GM19397 (cell line): Measurements from ENCODE around the gene IL5.
A peak's percentile ranks its signal among the peaks of the same experiment; 100 is the strongest.
"Not testable (repeated sequence)": the region's sequence is repeated elsewhere in the genome, so short reads cannot be mapped to it uniquely, and the experiment has no call there.

Experiments
- ATAC-seq: cut with Tn5 transposase; IDR thresholded peaks from one replicate; pipeline ENCODE4 v1.9.1; 2021; ENCODE audit warnings: mild to moderate bottlenecking, moderate library complexity; ENCODE audit not compliant: unreplicated experiment

The IL5 gene

DNA sequence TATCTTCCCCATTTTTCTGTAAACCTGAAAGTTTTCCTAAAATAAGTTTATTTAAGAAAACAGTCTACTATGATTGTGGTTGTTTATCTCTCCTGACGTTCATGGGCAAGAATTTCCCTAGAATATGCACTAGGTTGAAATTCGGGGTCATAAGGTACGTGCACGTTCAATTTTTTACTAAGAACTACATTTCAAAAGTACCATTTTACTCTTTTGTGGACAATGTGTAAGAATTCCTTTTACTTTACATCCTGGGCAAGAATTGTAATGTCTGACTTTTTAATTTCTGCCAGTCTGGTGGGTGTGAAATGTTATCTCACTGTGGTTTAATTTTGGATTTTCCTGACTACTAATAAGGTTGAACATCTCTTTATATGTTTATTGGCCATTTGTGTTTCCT is 12.4 kb downstream of the IL5 start:
- no peak for ATAC-seq

DNA sequence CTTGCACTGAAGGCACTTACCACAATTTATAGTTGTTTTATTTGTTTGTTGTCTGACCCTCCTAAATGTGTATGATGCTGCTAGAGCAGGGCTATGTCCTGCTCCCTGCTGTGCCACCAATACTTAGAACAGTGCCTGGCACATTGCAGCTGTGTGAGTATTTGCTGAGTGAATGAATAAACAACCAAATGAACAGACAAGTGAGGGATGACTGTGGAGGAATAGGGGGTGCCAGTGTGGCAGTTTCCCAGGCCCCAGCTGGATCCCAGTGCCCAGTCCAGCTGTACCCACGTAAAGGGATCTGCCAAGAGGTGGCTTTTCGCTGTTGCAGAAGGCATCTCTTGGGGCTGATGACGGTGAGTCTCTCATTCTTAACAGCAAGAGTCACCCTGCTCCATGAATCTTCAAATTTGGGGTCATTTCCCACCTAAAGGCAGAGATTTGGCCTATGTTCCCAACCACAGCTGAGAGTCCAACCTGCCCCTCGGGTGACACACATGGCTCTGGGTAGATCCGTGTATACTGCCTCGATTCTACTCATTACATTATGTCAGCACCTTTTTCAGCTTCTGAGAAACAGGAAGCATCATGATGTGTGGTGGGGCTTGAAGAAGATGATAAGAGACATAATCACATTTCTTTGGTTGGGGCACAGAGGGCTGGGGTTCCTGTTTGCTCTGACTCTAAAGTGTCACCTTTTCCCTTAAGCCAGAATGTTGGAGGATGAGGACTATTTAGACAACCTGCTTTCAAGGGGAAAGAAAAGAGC is 14.3 kb downstream of the IL5 start:
- ATAC-seq: no peak

DNA sequence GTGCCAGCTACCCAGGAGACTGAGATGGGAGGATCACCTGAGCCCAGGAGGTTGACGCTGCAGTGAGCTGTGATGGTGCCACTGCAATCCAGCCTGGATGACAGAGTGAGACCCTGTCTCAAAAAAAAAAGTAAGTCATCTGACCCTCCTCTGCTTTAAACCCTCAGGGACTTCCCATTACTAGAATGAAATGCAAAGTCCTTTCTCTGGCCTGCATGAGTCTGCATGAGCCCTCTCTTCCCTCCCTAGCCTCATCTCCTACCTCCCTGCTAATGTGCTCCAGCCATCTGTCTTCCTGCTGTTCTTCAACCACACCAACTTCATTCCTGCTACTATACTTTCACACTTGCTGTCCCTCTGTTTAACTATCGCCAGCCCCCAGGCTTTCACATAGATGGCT is 15.3 kb downstream of the IL5 start:
- no peak for ATAC-seq

DNA sequence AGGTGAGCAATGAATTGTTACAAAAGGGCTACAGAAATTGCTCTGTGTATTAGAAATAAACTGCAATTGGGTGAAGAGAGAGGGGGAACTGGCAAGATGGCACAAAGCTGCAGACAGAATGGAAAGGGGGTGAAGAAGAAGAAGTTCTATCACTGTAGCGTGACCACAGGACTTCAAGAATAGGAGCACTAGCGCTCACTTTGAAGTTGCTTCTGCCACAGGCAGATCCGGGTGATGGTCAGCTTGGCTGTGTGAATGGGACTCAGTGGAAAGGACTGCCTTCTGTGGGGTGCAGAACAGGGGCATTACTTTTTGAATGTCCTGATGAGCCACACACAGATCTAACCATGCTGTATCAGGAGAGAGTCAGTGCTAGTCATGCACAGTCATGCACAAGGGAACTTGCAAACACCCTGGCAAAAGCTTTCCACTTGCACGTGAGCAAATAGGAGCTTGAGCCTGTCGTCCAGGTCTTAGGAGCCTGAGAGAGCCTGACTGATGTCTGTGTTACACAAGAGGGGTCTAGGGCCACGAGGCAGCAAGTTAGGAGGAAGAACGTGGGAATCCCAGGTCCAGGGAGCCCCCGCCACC is 16.3 kb downstream of the IL5 start:
- no peak for ATAC-seq

DNA sequence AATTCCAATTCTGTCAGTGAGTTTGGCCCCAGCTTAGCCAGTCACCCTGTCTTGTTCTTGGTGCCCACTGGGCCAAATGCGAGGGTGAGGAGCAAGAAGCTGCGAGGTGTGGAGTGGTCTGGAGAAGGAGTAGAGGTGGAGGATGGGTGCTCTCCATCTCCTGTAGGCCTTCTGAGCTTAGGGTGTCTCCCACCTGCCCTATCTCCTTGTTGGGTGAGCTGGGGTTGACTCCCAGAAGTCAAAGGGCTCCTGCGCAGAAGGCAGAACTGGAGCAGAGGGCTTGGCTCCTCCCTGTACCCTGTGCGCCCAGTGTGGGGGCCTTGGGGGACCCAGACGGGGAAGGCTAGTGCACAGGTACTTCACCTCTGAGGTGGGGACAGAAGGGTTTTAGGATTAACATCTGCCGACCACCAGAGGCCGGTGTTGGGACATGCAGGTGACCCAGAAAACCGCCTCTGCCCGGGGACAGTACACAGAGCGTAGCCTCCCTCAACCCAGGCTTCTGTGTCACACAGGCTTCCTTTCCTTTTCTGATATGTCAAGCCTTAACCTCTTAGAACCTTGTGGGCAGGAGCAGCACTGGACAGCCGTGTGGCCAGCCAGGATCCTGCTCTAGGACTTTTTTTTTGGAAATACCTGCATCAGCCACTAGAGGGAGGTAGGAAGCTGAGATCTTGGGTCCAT is 16.9 kb downstream of the IL5 start:
- ATAC-seq: no peak

DNA sequence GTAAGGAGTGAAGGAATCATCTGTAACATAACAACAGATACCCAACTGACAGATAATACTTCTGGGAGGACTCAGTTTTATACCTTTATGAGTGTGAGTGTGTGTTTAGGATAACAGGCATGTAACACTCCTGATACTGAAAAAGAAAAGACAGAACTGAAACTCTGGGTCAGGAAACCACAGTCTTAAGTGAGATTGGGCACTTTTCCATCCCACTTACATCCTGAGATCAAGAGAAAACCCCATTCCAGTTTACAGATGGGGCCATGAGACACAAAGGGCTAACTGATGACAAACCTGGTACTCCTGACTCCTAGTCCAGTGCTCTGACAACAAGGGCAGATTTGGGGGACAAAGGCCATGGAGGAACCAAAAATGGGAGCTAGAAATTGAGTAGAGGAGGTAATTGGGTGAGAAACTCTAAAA is 18.0 kb downstream of the IL5 start:
- ATAC-seq: peak; percentile 56

DNA sequence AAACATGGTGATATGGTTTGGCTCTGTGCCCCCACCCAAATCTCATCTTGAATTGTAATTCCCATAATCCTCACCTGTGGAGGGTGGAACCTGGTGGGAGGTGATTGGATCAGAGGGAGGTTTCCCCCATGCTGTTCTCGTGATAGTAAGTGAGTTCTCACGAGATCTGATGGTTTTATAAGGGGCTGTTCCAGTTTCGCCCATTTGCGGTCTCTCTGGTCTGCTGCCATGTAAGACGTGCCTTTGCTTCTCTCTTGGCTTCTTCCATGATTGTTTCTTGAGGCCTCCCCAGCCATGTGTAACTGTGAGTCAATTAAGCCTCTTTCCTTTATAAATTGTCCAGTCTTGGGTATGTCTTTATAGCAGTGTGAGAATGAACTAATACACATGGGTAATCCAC is 18.4 kb downstream of the IL5 start:
- not testable (repeated sequence) for ATAC-seq

DNA sequence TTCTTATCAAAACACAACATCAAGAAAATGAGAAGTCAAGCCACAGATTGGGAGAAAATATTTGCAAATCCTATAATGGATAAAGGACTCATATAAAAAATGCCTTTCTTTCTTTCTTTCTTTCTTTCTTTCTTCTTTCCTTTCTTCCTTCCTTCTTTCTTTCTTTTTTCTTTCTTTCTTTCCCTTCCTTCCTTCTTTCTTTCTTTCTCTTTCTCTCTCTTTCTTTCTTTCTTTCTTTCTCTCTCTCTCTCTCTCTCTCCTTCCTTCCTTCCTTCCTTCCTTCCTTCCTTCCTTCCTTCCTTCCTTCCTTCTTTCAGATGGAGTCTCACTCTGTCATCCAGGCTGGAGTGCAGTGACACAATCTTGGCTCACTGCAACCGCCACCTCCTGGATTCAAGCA is 21.3 kb downstream of the IL5 start:
- not testable (repeated sequence) for ATAC-seq

DNA sequence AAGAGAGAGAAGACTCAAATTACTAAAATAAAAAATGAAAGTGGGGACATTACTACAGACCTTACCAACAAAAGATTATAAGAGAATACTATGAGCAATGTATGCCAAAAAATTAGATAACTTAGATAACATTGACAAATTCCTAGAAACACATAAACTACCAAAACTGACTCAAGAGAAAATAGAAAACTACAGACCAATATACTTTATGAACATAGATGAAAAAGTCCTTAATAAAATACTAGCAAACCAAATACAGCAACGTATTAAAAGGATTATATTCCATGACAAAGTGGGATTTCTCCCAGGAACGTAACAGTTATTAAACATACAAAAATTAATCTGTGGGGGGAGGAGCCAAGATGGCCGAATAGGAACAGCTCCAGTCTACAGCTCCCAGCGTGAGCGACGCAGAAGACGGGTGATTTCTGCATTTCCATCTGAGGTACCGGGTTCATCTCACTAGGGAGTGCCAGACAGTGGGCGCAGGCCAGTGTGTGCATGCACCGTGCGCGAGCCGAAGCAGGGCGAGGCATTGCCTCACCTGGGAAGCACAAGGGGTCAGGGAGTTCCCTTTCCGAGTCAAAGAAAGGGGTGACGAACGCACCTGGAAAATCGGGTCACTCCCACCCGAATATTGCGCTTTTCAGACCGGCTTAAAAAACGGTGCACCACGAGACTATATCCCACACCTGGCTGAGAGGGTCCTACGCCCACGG is 29.5 kb downstream of the IL5 start:
- not testable (repeated sequence) for ATAC-seq

DNA sequence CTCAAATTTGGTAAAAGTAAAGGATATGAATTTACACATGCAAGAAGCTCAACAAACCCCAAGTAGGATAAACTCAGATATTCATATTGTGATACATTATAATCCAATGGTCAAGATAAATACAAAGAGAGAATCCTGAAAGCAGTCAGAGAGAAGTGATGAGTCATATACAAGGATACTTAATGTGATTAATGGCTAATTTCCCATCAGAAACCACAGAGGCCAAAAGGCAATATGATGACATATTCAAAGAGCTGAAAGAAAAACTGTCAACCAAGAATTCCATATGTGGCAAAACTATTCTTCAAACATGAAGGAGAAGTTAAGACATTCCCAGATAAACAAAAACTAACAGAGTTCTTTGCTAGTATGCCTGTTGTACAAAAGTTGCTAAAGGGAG is 33.2 kb downstream of the IL5 start:
- no peak for ATAC-seq

DNA sequence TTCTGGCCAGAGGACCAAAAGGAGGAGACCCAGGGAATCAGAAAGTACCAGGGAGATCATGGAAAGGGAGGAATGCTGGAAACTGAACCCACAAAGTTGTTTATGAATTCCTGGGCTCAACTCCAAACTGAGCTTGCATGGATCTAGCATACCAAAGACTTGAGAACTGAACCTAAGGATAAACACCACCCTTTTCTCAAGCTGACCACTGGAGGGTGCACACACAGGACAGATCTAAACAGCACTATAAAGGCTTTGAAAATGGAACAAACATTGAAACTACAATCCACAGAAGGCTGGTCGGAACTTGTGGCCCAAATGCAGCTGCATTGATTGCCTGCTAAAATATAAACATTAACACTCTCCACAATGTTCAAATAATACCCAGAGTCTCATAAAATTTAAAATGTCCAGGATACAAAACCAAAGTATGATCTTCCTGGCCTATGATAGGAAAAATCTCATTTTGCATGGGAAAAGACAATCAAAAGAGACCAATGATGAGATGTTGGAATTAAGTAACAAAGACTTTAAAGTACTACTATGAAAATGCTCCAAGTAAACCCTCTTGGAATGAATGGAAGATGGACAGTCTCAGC is 37.1 kb downstream of the IL5 start:
- no peak for ATAC-seq

DNA sequence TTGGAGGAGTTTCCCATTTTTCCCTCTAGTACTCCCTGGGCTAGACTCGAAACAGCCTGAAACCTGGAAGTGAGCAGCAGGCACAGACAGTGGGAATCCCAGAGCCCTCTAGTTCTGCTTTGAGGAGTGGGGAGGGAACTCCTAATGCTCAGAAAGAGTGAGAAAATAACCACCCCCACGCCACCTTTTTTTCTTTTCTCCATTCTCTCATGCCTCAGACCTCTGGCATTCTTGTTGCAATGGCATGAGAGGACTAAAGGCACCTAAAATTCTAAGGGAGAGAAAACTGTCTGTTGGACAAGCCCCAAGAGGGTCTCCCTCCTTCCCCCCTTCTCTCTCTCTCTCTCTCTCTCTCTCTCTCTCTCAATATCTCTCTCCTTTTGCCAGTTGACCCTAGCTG is 37.7 kb downstream of the IL5 start:
- ATAC-seq: no peak

DNA sequence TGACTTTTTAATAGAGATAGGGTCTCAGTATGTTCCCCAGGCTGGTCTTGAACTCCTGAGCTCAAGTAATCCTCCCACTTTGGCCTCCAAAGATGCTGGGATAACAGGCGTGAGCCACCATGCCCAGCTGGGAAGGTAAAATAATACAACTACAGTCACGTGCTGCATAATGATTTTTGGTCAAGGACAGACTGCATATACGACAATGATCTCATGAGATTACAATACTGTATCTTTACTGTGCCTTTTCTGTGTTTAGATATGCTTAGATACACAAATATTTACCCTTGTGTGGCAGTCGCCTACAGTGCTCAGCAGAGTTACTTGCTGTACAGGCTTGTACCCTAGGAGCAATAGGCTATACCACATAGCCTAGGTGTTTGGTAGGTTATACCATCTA is 38.6 kb downstream of the IL5 start:
- no peak for ATAC-seq

DNA sequence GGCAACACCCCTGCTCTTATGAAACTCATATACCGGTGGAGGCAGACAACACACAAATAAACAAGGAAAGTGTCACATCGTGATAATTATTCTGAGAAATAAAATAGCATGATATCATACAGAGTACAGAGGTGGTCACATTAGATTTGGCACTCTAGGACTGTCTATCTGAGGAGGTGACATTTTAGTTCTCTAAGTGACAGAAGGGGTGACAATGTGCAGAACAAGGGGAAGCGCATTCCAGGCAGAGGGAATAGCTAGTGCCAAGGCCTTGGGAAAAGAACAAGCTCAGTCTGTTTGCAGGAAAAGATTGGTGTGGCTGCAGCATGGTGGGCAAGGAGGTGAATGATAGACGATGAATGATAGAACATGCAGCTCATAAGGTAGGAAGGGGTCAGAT is 40.1 kb downstream of the IL5 start:
- no peak for ATAC-seq

DNA sequence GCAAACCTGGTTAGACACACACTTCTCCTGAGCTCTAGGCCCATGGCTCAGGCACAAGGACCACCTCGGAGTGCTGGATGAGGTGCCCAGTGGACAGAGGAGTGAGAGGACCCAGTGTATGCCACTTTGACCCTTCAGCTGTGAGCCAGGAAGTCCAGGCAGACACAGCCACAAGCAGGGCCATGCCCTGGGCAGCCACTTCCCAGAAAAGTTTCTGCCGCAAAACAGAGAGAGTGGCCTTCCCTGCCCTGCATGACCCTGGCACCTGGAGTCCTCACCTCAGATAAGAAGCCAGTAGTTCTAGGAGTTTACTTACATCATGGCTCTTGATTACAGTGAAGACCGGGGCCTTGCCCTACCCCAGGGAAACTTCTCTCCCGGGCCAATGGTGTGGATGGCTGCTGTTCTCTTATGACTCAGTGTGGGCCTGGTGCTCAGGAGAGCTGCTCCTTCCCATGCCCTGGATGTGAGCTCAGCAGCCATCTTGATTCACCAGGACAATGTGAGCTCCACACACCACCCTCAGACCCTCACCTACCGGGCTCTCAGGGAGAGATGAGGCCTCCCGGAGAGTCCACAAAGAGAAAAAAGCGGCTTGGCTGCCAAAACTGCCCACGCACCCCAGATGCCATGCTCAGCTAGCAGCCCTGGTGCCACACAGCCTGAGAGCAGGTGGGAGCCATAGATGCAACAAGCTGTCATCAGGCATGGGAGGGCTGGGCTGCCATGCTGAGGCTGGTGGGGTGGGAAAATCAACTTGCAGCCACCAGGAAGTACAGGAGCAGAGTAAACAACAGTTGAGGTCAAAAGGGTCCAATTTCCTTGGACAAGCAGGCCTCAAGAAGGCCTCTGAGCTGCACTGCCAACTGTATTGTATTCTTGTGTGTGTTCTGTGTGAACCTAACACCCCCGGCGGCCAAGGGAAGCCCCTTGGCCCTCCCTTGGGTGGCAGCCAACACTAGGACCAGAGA is 41.1 kb downstream of the IL5 start:
- ATAC-seq: no peak

DNA sequence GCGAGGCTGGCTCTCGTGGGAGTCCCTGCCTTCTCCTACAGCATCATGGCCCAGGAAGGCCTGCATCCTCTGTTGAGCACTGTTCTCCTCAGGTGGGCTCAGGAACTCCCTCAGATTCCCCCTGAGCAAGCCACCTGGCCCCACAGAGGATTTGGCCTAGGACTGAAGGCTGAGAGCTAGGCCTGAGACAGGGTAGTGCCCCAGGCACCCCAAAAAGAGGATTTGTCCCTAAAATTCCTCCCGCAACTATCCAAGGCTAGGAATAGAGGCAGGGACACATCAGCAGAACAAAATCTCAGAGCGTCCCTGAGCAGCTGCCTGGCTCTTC is 41.7 kb downstream of the IL5 start:
- no peak for ATAC-seq

DNA sequence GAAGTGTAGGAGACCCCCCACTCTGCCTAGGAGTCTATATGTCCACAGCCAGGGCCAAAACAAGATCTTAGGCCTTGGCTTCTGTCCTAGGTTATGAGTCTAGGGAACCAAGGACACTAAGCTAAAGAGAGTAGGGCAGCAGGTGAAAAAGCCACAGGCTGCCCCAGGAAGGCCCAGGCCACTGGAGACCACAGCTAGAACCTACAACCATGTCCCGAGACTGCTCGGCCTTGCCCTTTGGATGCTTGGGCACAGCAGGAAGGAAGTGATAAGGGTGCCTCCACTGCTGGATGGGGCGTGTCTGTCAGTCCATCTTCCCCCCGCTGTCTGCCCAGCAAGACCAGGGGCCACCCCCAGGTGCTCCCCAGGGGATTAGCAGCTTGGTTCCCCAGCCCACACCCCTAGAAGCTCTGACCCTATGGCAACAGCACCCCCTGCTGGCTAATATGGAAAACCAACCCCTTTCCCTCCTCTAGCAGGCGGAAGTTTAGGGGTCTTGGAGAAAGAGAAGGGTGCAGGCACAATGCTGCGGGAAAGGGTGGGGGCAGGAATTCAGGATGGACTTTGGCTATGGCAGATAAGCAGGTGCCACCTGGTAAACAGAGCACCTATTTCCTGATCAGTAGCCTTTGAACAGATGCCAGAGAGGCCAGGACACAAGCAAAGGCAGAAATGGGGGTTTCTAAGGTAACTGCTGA is 42.2 kb downstream of the IL5 start:
- ATAC-seq: peak; percentile 28

DNA sequence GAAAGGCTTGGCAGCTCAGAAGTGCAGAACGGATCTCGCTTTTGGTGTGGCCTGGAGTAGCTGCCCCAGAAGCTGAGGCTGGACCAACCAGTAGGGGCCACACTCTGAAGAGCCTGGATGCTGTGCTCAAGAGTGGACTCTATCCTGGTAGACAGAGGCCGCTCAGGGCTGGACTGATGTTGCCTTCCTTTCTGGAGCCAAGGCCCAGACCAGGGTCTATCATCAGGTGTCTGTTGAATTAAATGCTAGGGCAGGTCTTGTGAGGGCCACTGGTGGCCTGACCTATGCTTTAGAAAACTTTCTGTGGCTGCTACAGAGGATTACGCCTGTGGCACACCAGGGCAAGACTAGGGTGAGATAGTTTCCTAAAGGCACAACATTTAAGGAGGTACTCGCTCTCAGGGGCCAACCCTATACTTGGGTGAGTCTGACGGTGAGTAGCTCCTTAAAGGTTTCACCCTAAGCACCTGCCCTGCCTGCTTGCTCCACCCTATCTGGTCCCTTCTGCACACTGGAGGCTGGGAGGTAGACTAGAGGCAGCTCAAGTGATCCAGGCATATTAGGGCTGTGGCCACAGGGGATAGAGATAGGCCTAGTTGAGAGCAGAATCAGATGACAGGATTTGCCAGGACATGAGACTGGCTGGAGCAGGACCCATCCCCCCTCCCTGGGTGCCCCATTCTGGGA is 42.9 kb downstream of the IL5 start:
- no peak for ATAC-seq
